Stimulated activated CD4-positive, alpha-beta T cell treated with anti-CD3 and anti-CD28 coated beads, Interleukin-4, amount 100 ng/mL, for 24 hours (primary cell): Measurements from ENCODE around the gene RPL26.
"Not testable (repeated sequence)": the region's sequence is repeated elsewhere in the genome, so short reads cannot be mapped to it uniquely, and the experiment has no call there.

Experiments
- DNase-seq: peaks from one replicate; pipeline ENCODE4 v3.0.0-alpha.2; 2020

RPL26 gene

DNA sequence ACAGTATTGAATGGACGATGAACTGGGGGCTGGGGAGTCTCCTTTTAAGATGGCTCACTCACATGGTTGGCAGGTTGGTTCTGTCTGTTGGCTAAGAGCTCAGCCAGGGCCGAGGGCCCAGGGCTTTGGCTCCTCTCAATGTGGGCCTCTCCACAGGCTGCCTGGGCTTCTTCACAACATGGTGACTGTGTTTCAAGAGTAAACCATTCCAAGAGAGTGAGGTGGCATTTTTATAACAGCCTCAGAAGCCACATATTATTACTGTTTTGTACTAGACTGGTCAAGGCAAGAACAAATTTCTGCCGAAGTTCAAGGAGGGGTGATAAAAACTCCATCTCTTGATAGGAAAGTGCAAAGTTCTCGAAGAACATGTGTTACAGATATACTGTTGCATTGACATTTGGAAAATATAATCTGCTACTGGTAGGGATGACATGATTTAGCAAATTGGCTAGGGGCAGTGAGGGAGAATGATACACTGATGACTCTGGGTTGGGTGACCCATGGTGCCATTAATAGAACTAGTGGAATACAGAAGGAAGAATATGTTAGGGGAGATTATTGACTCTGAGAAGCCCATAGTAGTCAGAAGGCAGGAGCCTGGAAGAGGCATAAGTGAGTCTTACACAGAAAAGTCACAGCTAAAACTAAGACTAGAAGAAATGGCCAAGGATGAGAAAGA is 20.2 kb downstream of the RPL26 start:
- DNase-seq, result no peak

DNA sequence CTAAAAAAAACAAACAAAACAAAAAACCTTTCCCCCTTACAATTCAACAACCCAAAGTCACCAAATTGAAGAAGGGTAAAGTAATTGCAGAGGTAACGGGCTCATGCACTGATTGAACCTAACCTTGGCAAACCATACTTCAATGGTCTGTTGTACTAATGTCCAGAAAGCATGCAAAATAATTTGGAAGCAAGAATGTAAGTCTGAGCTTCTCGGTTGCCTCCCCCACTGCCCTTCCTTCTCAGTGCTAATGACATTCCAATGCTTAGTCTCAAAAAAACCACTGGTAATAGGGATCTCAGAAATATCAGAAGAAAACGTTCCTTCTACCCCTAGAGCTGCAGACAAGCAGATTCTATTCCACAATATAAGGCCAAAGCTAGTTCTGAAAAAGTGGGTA is 22.2 kb downstream of the RPL26 start:
- DNase-seq, result no peak

DNA sequence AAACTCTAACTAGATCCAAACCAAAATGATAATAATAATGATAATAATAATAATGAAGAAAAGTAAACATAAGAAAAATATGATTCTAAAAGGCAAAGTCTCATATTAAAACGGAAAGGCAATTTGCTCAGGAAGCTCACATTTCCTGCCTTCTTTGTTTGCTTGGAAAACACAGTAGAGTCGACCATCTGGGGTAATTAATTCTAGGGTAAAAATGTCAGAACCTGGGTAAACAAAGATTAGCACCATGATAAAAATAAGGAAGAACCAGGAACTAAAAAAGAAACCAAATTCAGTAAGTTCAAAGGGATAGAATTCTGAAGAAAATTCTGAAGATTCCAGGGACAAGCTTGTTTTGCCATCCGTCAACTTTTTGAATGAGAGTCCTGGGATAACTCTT is 22.7 kb downstream of the RPL26 start:
- no peak for DNase-seq

GRCh38 chr17:8359769-8360168 is 23.2 kb downstream of the RPL26 start:
- DNase-seq, result no peak

DNA sequence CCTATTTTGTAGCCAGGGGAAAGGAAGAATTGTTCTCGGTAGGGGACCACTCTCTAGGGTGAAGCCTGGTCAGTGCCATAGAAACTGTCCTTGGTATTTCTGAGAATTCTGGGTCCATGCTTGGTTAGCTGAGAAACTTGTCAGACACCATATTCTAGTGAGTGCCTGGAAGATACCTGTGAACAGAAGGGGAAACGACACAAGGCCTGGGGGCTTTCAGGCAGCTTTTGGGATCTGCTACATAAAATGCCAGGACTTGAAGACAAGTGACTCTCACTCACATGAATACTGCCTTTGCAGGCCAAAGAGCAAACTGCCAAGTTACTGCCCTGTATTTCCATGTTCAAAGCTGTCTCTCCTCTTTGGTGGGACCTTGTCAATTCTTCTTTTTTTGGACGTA is 25.1 kb downstream of the RPL26 start:
- DNase-seq, result no peak

DNA sequence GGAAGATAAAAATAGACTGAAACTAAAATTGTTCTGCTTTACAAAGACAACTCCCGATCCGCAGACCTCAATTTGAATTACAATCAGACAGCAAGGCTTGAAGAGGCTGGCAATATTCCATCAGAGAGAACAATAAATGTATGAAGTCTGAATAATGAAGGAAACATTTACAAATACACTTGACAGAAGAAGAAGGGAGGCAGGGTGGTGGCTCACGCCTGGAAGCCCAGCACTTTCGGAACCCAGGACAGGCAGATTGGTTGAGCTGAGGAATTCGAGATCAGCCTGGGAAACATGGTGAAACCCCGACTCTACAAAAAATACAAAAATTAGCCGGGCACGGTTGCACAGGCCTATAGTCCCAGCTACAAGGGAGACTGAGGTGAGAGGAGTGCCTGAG is 28.8 kb downstream of the RPL26 start:
- no peak for DNase-seq

- DNase-seq, result no peak
These were observed 29.3 kb downstream of the RPL26 start for GRCh38 chr17:8353736-8354135.

DNA sequence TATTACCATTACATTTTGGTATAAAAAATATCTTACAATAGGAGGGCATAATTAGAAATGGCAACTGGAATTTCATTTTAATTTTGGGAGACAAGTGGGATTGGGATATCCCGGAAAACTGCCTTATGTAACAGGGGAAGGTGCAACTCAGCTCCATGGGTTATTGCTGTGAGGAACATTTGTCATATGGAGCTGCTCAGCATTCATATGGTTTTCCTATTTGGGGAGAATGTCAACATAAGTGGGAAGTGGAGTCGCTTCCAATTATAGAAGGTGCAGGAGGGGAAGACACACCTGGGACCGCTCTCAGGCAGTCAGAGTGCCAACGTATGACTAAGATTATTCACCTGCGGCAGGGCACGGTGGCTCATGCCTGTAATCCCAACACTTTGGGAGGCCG is 32.7 kb downstream of the RPL26 start:
- DNase-seq, result no peak

DNA sequence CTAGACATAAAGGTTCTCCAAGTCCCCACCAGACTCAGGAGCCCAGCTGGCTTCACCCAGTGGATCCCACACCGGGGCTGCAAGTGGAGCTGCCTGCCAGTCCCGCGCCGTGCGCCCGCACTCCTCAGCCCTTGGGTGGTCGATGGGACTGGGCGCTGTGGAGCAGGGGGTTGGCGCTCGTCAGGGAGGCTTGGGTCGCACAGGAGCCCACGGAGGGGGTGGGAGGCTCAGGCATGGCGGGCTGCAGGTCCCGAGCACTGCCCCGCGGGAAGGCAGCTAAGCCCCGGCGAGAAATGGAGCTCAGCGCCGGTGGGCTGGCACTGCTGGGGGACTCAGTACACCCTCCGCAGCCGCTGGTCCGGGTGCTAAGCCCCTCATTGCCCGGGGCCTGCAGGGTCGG is 36.0 kb downstream of the RPL26 start:
- DNase-seq, result not testable (repeated sequence)

GRCh38 chr17:8345951-8346665 is 36.9 kb downstream of the RPL26 start:
- DNase-seq, result no peak

GRCh38 chr17:8345052-8345690 is 37.8 kb downstream of the RPL26 start:
- DNase-seq, result no peak

DNA sequence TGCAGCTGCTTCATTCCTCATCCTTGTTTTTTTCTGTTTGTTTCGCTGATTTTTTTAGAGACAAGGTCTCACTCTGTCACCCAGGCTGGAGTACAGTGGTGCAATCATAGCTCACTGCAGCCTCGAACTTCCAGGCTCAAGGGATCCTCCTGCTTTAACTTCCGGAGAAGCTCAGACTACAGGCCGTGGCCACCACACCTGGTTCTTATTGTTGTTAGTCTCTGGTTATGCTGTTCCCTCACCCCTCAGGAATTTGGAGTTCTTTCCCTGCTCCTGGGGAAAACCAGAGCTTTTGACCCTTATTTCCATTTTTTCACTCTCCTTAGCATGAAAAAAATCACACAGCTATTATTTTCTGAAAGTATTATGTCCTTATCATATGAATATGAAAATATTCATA is 41.5 kb downstream of the RPL26 start:
- no peak for DNase-seq

- DNase-seq, result no peak
These were observed 43.5 kb downstream of the RPL26 start, which contains the start of gene ODF4 for GRCh38 chr17:8339540-8339939. ODF4 (plus strand) TSS chr17:8339840; CDS start chr17:8340052, 212 bp downstream.

DNA sequence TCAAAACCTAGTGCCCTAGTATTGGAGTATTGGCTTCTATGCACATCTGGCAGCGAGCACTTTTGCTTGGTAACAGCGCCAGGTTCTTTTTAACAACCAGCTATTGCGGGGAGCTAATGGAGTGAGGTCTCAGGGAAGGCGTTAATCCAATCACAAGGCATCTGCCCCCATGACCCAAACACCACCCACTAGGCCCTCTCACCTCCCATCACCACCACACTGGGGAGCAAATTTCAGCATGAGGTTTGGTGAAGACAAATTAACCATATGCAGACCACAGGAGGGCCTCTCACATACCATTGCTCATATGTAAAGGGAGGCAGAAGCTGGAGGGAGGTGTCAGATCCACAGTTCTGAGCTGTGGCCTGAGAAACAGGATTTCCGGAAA is 44.2 kb downstream of the RPL26 start:
- no peak for DNase-seq

DNA sequence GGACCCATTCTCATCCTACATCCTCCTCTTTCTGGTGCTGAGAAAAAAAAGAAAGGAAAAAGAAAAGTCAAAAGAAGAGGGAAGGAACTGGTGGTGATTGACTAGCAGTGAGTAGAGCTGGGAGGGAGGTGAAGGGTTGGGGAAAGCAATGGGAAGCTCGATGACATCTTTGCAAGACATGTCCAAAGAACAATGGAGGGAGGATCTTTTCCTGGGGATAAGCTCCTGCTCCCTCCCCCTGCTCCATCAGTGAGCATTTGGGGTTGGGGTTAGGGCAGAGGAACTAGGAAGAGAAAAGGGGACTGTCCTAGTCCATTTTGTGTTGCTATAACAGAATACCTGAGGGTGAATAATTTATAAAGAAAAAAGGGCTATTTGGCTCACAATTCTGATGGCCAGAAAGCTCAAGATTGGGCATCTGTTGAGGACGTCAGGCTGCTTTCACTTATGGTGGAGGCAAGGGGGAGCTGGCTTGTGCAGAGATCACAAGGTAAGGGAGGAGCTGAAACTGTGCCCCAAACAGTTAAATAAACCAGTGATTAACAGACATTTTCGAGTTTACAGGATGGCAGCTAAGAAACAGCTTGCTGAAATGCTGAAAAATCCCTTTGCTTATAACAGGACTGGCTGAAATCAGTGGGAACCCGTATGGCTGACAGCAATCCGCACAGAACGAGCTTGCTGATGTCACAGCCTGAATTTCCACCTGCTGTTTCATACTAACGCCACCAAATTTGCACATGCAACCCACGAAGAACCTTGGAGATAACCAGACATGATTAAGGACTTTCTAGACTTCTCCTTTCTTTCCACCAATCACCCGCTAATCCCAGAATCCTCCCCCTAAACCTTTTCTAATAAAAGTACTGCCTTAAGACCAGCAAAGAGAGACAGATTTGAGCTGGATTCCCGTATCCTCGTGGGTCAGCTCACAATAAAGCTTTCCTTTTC is 44.9 kb downstream of the RPL26 start:
- DNase-seq, result no peak

DNA sequence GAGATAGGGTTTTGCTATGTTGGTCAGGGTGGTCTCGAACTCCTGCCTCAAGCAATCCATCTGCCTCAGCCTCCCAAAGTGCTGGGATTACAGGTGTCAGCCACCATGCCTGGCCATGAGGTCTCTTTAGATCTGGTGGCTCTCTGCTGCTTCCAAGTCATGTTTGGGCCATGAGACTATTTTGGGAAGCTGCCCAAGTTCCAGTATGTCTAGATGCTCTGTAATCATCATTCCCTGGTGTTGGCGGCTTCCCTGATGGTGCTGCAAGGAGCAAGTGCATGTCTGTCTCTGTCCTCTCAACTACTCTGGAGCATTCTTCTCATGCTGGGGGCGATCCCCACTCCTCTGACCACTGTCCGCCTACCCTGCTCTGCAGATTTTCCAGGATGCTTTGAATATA is 49.7 kb downstream of the RPL26 start:
- no peak for DNase-seq

DNA sequence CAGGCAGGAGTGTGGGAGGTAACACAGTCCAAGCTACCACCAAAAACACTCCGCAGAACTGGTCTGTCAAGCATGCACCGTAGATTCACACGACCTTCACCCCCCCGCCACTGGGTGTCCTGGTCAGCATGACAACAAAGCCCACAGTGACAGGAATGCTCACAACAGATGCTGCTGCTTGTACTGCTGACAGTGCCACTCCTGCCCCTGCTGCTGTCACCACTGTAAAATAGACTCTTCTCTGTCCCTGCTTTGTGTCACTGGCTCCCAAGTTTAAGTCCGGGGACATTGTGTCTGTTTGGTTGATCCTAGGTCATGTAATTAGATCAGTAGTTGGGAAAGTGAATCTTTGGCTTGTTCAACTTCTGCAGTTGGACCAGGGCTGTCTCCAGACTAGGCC is 50.3 kb downstream of the RPL26 start:
- no peak for DNase-seq

GRCh38 chr17:8332128-8332527 is 50.9 kb downstream of the RPL26 start:
- DNase-seq, result no peak
